ENCODE measurements around the gene LRMDA.

DNA sequence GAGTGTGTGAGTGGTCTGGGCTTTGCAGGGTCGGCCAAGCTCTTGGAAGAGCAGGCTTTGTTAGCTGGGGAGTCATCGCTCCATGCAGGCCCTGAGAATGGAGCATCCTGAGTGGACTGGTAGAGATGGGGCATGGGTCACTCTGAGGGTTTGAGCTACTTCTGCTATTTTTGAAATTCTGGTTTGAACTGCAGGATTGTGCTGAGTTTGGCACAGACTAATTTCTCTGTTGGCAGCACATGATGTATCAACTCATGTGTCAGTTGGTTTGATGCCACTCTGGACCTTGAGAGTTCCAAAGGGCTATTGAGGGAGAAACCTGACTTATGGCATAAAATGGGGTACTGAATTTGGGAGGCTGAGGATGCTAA, 56.3 kb downstream of the LRMDA start:
- TF ChIP-seq, protein P1, sequence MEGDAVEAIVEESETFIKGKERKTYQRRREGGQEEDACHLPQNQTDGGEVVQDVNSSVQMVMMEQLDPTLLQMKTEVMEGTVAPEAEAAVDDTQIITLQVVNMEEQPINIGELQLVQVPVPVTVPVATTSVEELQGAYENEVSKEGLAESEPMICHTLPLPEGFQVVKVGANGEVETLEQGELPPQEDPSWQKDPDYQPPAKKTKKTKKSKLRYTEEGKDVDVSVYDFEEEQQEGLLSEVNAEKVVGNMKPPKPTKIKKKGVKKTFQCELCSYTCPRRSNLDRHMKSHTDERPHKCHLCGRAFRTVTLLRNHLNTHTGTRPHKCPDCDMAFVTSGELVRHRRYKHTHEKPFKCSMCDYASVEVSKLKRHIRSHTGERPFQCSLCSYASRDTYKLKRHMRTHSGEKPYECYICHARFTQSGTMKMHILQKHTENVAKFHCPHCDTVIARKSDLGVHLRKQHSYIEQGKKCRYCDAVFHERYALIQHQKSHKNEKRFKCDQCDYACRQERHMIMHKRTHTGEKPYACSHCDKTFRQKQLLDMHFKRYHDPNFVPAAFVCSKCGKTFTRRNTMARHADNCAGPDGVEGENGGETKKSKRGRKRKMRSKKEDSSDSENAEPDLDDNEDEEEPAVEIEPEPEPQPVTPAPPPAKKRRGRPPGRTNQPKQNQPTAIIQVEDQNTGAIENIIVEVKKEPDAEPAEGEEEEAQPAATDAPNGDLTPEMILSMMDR (IDR thresholded peaks at IDR 0.05): no peak
- TF ChIP-seq EZH2 (IDR thresholded peaks at IDR 0.05; ENCODE audit: borderline replicate concordance, insufficient read depth, low read depth, low read length, poor library complexity, severe bottlenecking): no peak
